Measurements from ENCODE around the gene GOLGA8B. TPM values are rescaled to one million over a fixed set of nuclear protein-coding genes. Genes with fewer than 3 reads are reported as not detected.
A peak's percentile ranks its signal among the peaks of the same experiment; 100 is the strongest.
"Not testable (repeated sequence)": the region's sequence is repeated elsewhere in the genome, so short reads cannot be mapped to it uniquely, and the experiment has no call there.

Gene GOLGA8B
- total RNA-seq, result 31.2 and 48.7 TPM in 2 replicates

- DNase-seq (ENCODE audit: low read depth) (peak; percentile 68), FAIRE-seq (no peak)
- peaks cover 1% of the 10 kb centered on the region for H3K36me3 ChIP-seq (ENCODE audit: control insufficient read depth, insufficient read depth, low read length)
- no peaks in the 10 kb centered on the region for H3K27me3 ChIP-seq (ENCODE audit: control insufficient read depth, insufficient read depth, low read length)
- no peak for TF ChIP-seq CTCF (IDR thresholded peaks at IDR 0.05; ENCODE audit: insufficient read depth, low read length, severe bottlenecking)
- peak within 1 kb of the TSS; percentile 81 for H3K4me3 ChIP-seq (ENCODE audit: low read depth, low read length)
Observed at GRCh38 chr15:34583399-34584329, at the start of gene GOLGA8B. GOLGA8B (minus strand) TSS chr15:34583651; CDS start chr15:34535912, 47,739 bp downstream.

GRCh38 chr15:34633165-34633564, 49.7 kb upstream of the GOLGA8B start:
- H3K27me3 ChIP-seq (ENCODE audit: control insufficient read depth, insufficient read depth, low read length); FAIRE-seq; DNase-seq (ENCODE audit: low read depth); H3K36me3 ChIP-seq (ENCODE audit: control insufficient read depth, insufficient read depth, low read length); H3K4me3 ChIP-seq (ENCODE audit: low read depth, low read length): not testable (repeated sequence)

GRCh38 chr15:34628577-34629152, 45.2 kb upstream of the GOLGA8B start:
- no peak for TF ChIP-seq CTCF (IDR thresholded peaks at IDR 0.05; ENCODE audit: insufficient read depth, low read length, severe bottlenecking)
- DNase-seq (ENCODE audit: low read depth) (peak; percentile 92), FAIRE-seq (no peak)
- no peak overlapping the region for H3K4me3 ChIP-seq (ENCODE audit: low read depth, low read length)
- H3K36me3 ChIP-seq (ENCODE audit: control insufficient read depth, insufficient read depth, low read length), result no peaks in the 10 kb centered on the region
- no peaks in the 10 kb centered on the region for H3K27me3 ChIP-seq (ENCODE audit: control insufficient read depth, insufficient read depth, low read length)

GRCh38 chr15:34625007-34625406, 41.6 kb upstream of the GOLGA8B start:
- DNase-seq (ENCODE audit: low read depth), result no peak
- Histone ChIP-seq H3K27me3 (ENCODE audit: control insufficient read depth, insufficient read depth, low read length) (no peaks in the 10 kb centered on the region), H3K4me3 (ENCODE audit: low read depth, low read length) (no peak overlapping the region), H3K36me3 (ENCODE audit: control insufficient read depth, insufficient read depth, low read length) (no peaks in the 10 kb centered on the region)
- no peak for FAIRE-seq
- no peak for TF ChIP-seq CTCF (IDR thresholded peaks at IDR 0.05; ENCODE audit: insufficient read depth, low read length, severe bottlenecking)

- DNase-seq (ENCODE audit: low read depth) (peak; percentile 32), FAIRE-seq (no peak)
- H3K36me3 ChIP-seq (ENCODE audit: control insufficient read depth, insufficient read depth, low read length), result no peaks in the 10 kb centered on the region
- TF ChIP-seq CTCF (IDR thresholded peaks at IDR 0.05; ENCODE audit: insufficient read depth, low read length, severe bottlenecking), result peak; percentile 11
- H3K4me3 ChIP-seq (ENCODE audit: low read depth, low read length), result no peak overlapping the region
- H3K27me3 ChIP-seq (ENCODE audit: control insufficient read depth, insufficient read depth, low read length), result no peaks in the 10 kb centered on the region
Observed at GRCh38 chr15:34621675-34622074, 38.2 kb upstream of the GOLGA8B start.

GRCh38 chr15:34620814-34621213, 37.4 kb upstream of the GOLGA8B start:
- no peak for TF ChIP-seq CTCF (IDR thresholded peaks at IDR 0.05; ENCODE audit: insufficient read depth, low read length, severe bottlenecking)
- DNase-seq (ENCODE audit: low read depth) (no peak), FAIRE-seq (no peak)
- no peaks in the 10 kb centered on the region for H3K27me3 ChIP-seq (ENCODE audit: control insufficient read depth, insufficient read depth, low read length)
- no peak overlapping the region for H3K4me3 ChIP-seq (ENCODE audit: low read depth, low read length)
- no peaks in the 10 kb centered on the region for H3K36me3 ChIP-seq (ENCODE audit: control insufficient read depth, insufficient read depth, low read length)
